Aorta (tissue), 5 donors: ENCODE measurements around the gene CPT1A. TPM values are rescaled to one million over a fixed set of nuclear protein-coding genes. Genes with fewer than 3 reads are reported as not detected.
A peak's percentile ranks its signal among the peaks of the same experiment; 100 is the strongest.

Source experiments
- ATAC-seq: fragments of 200-7000 bp; cut with Tn5 transposase; one replicate; pipeline ENCODE4 v1.9.1; 2022; ENCODE audit warnings: moderate library complexity; ENCODE audit not compliant: low FRiP score
- DNase-seq, 2 donors: peaks; one replicate each; pipeline ENCODE4 v3.0.0-alpha.2; 2020
- H3K27ac ChIP-seq, 2 donors: one replicate each; pipeline ENCODE4 v1.5.1; 2013; ENCODE audit warnings: low read length in 2 of 2, mild to moderate bottlenecking in 2 of 2, moderate library complexity in 2 of 2, control low read depth in 1 of 2, inconsistent platforms in 1 of 2, low read depth in 1 of 2
- H3K27me3 ChIP-seq, 2 donors: one replicate each; pipeline ENCODE4 v1.6.1; 2013; ENCODE audit warnings: control low read depth in 1 of 2, low read length in 1 of 2, mild to moderate bottlenecking in 1 of 2, moderate library complexity in 1 of 2; ENCODE audit not compliant: insufficient read depth in 2 of 2, control insufficient read depth in 1 of 2
- H3K36me3 ChIP-seq, 2 donors: one replicate each; pipeline ENCODE4 v1.6.1; 2013; ENCODE audit warnings: control low read depth in 1 of 2, low read length in 1 of 2, mild to moderate bottlenecking in 1 of 2; ENCODE audit not compliant: insufficient read depth in 2 of 2, control insufficient read depth in 1 of 2
- H3K4me1 ChIP-seq, 2 donors: one replicate each; pipeline ENCODE4 v1.6.1; 2013; ENCODE audit warnings: low read length in 2 of 2, control low read depth in 1 of 2, mild to moderate bottlenecking in 1 of 2, moderate library complexity in 1 of 2; ENCODE audit not compliant: insufficient read depth in 2 of 2, control insufficient read depth in 1 of 2
- H3K4me3 ChIP-seq, 2 donors: one replicate each; pipeline ENCODE4 v1.5.1; 2013; ENCODE audit warnings: low read length in 2 of 2, control low read depth in 1 of 2, mild to moderate bottlenecking in 1 of 2
- H3K9me3 ChIP-seq: one replicate; pipeline ENCODE4 v1.6.1; 2013; ENCODE audit warnings: mild to moderate bottlenecking, low read length; ENCODE audit not compliant: control insufficient read depth
- WGBS, 2 donors: extraction: QIAGEN DNeasy Blood & Tissue Kit; methylation state at CpG; one replicate each; pipeline ENCODE4 v1.1.7; 2013; 5-methylcytosine and 5-hydroxymethylcytosine counted together
- intact Hi-C, 2 donors: fragments of 100-400 bp; cut with DNase I; formaldehyde crosslinking; loops; one replicate each; pipeline versions ENCODE4 v1.14.2 to v1.15.0; 2022
- polyA plus RNA-seq, 2 donors: library from polyadenylated mRNA; stranded (reverse); fragments of 200-250 nt; gene quantifications; one replicate each; pipeline ENCODE4 v1.2.3, GENCODE V29; 2013
- total RNA-seq, 2 donors: library from RNA; stranded (reverse); fragmentation: NEBNext Ultra II Directional; extraction: Animal tissue kit (Norgen Biotek cat#: 25700); gene quantifications; one replicate each; pipeline ENCODE4 v1.2.1, GENCODE V29; 2021
- donor health status: healthy with polysubstance abuse.
- donor health status: Bipolar disorder and iron deficiency.
- donor health status: DM: no; HTN: no; CAD: no.
- donor health status: DM: no; HTN: no; CAD: no.
- donor health status: DM: yes; HTN: yes; CAD: no.

Gene CPT1A
- total and polyA plus RNA-seq, 4 donors: 10.9 to 81.4 (median 59.5) TPM

DNA sequence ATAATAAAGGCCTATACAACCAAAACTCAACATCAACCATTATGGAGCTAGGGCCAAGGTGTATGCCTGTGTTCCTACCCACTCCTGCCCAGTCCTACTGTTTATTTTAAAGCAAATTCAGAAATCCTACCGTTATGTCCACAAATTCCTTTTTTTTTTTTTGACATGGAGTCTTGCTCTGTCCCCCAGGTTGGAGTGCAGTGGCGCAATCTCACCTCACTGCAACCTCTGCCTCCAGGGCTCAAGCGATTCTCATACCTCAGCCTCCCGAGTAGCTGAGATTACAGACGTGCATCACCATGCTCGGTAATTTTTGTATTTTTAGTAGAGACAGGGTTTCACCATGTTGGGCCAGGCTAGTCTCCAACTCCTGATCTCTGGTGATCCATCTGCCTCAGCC is 3.1 kb upstream of the CPT1A start:
- no peaks in the 10 kb centered on the region for H3K9me3 ChIP-seq
- ATAC-seq: no peak
- no peaks in the 10 kb centered on the region for H3K27me3 ChIP-seq
- H3K4me1 ChIP-seq: no peaks in the 10 kb centered on the region
- no peak overlapping the region for H3K27ac ChIP-seq
- no peak for DNase-seq
- intact Hi-C loops: no loop called here
- no peaks in the 10 kb centered on the region for H3K36me3 ChIP-seq
- 41 to 45% methylated on average over 6 of the region's 6 CpGs for WGBS, 2 donors
- H3K4me3 ChIP-seq: no peak overlapping the region

DNA sequence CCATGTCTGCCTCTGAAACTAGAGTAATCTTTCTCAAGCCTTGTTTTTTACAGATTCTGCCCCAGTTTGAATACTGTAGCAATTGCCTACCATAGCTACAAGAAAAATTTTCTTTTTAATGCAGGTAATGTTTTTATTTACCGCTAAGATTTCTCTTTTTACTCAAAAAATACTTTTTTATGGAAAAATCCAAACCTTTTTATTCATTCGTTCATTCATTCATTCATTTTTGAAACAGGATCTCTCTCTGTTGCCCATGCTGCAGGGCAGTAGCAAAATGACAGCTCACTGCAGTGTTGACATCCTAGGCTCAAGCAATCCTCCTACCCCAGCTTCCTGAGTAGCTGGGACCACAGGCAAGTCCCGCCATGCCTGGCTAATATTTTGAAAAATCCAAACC is 2.7 kb upstream of the CPT1A start:
- Histone ChIP-seq H3K4me1 (no peaks in the 10 kb centered on the region), H3K4me3 (no peak overlapping the region), H3K27ac (no peak overlapping the region), H3K36me3 (no peaks in the 10 kb centered on the region), H3K9me3 (no peaks in the 10 kb centered on the region), H3K27me3 (no peaks in the 10 kb centered on the region)
- DNase-seq (no peak), ATAC-seq (no peak)
- WGBS, 2 donors: 85 to 86% methylated on average over 3 of the region's 3 CpGs
- intact Hi-C loops: no loop called here

- Histone ChIP-seq H3K4me1 (no peaks in the 10 kb centered on the region), H3K4me3 (no peak overlapping the region), H3K36me3 (no peaks in the 10 kb centered on the region), H3K9me3 (no peaks in the 10 kb centered on the region), H3K27me3 (no peaks in the 10 kb centered on the region), H3K27ac (no peak overlapping the region)
- intact Hi-C loops: no loop called here
- peak; percentile 79 to 88 for DNase-seq
- 12 to 13% methylated on average over 54 of the region's 54 CpGs for WGBS, 2 donors
- ATAC-seq: peak; percentile 27
Measured at GRCh38 chr11:68843703-68844312, 2.1 kb upstream of the CPT1A start.

DNA sequence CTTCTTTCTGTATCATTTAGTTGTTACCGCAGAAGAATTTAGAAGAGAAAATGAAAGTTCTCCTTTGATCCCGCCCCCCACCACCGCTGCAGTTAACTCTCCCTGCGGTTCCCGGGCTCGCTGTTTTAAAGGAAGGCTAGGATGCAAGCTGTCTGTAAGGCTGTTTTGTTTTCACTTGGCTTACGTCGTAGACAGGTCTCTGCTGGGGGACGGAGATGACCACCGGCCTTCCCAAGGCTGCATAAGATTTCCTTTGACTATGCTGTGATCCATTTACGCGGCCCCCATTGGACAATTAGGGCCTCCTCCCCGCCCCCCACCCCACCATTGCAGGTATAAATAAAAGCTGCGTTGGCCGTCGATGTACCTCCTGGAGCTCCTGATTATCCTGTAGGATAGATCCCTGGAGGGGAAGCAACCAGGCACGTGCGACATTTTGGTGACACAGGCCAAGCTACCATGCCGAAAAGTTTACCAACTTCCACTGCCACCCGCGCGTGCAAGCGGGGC is 1.4 kb upstream of the CPT1A start:
- H3K36me3 ChIP-seq: no peaks in the 10 kb centered on the region
- no peaks in the 10 kb centered on the region for H3K4me1 ChIP-seq
- H3K27me3 ChIP-seq: no peaks in the 10 kb centered on the region
- peak overlapping the region in 1 of 2 donors; percentile 8 for H3K4me3 ChIP-seq
- no peaks in the 10 kb centered on the region for H3K9me3 ChIP-seq
- DNase-seq (peak in 1 of 2 donors; percentile 63), ATAC-seq (no peak)
- 12 to 14% methylated on average over 23 of the region's 23 CpGs for WGBS, 2 donors
- intact Hi-C loops: no loop called here
- H3K27ac ChIP-seq: no peak overlapping the region

DNA sequence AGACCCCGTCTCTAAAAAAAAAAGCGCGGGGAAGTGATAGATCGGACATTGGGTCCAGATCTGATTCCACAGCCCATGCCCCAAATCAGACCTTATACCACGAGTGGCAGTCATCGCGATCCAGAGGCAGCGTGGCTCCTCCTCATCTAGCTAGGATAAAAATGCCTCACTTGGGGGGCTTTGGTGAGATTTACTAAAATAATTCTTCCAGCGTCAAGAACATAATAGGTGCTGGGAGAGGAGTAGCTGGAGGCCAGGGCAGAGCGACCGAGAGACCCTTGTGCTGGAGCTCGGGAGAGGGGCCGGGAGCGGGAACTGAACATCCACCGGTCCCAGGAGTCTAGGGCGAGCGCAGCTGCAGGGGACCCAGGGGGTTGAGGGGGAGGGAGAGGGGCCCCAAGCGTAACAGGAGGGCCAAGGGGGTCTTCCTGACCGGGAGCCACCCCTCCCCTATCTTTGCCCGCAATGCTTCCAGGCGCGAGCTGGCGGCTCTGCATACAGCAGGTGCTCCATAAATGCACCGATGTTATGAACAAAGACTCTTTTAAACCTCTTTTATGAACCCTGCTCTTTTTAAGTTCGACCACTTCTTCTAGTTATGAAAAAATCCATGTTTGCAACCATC is 823 bp upstream of the CPT1A start:
- no peaks in the 10 kb centered on the region for H3K36me3 ChIP-seq
- intact Hi-C loops: no loop called here
- H3K27me3 ChIP-seq: no peaks in the 10 kb centered on the region
- ATAC-seq (no peak), DNase-seq (no peak)
- H3K4me1 ChIP-seq: no peaks in the 10 kb centered on the region
- WGBS, 2 donors: 27 to 32% methylated on average over 25 of the region's 25 CpGs
- H3K4me3 ChIP-seq: peak overlapping the region in 1 of 2 donors; percentile 8
- no peaks in the 10 kb centered on the region for H3K9me3 ChIP-seq
- H3K27ac ChIP-seq: no peak overlapping the region

DNA sequence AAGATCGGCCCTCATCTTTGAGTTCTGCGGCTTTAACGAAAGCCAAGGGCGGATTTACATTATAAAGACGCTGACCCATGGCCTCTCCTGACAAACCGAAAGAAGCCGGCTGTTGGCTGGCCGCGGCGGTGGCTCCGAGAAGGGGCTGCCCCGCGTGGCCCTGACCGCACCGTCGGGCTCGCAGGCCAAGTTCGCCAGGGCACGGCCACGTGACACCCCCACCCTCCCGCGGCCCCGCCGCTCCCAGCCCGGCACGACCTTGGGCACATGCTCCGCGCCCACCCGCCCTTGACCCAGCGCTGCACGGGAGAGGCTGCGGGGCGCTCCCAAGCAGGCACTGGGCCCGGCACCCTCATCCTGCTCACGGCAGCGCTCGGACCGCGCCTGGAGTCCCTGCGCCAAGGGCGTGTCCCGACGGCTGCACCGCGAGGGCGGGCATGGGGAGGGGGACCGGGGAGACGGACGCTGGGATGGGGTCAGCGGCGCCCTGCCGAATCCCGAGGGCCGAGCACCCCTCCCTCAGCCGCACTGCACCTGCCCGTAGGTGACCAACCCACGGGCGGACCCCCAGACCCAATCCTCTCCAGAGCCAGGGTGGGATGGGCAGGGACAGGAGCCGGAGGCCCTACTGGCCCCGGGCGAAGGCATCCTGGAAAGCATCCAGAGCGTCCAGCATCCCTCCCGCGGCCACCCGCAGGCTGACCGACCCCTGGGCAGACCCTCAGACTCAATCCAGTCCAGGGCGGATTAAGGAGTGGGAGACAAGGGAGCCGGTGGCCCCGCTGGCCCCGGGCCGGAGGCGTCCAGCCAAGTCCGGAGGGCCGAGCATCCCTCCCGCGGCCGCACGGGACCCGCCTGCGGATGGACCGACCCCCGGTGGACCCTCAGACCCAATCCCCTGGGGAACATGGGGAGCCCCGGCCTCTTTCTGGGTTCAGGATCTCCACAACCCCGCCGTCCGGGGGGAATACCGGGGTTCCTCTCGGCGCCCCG is 759 bp downstream of the CPT1A start:
- peak overlapping the region; percentile 72 to 97 for H3K27ac ChIP-seq
- intact Hi-C loops: no loop called here
- WGBS, 2 donors: 0 to 1% methylated on average over 58 to 90 of the region's 90 CpGs
- peak; percentile 24 for ATAC-seq
- H3K36me3 ChIP-seq: no peaks in the 10 kb centered on the region
- no peaks in the 10 kb centered on the region for H3K4me1 ChIP-seq
- H3K4me3 ChIP-seq: peak overlapping the region; percentile 70 to 87
- peak; percentile 81 to 88 for DNase-seq
- H3K27me3 ChIP-seq: no peaks in the 10 kb centered on the region
- no peaks in the 10 kb centered on the region for H3K9me3 ChIP-seq

GRCh38 chr11:68839911-68840641 is 1.6 kb downstream of the CPT1A start:
- Histone ChIP-seq H3K27ac (peak overlapping the region; percentile 62 to 88), H3K4me1 (no peaks in the 10 kb centered on the region), H3K36me3 (no peaks in the 10 kb centered on the region), H3K9me3 (no peaks in the 10 kb centered on the region), H3K27me3 (no peaks in the 10 kb centered on the region), H3K4me3 (peak overlapping the region; percentile 70 to 87)
- 4% methylated on average over 19 of the region's 19 CpGs for WGBS, 2 donors
- ATAC-seq (no peak), DNase-seq (no peak)
- intact Hi-C loops: loop anchor here (5.0 kb wide), 1 partner anchor 52 kb away; no protein-coding TSS in a partner anchor
